Subcutaneous abdominal adipose tissue (tissue), 5 donors: ENCODE results near the gene SUMO3.

Source experiments
- H3K27ac ChIP-seq: one replicate; pipeline ENCODE4 v1.7.0; 2013; ENCODE audit warnings: low read depth, mild to moderate bottlenecking, inconsistent platforms, low read length, moderate library complexity
- H3K27me3 ChIP-seq, 5 donors: one replicate each; pipeline ENCODE4 v1.7.0; 2013; ENCODE audit warnings: low read length in 5 of 5, inconsistent platforms in 1 of 5; ENCODE audit not compliant: control insufficient read depth in 5 of 5, insufficient read depth in 4 of 5
- H3K36me3 ChIP-seq, 5 donors: one replicate each; pipeline ENCODE4 v1.7.0; 2013; ENCODE audit warnings: low read length in 5 of 5; ENCODE audit not compliant: control insufficient read depth in 5 of 5, insufficient read depth in 5 of 5
- H3K4me1 ChIP-seq, 5 donors: one replicate each; pipeline ENCODE4 v1.7.0; 2013; ENCODE audit warnings: low read length in 5 of 5, mild to moderate bottlenecking in 3 of 5, moderate library complexity in 1 of 5; ENCODE audit not compliant: control insufficient read depth in 5 of 5, insufficient read depth in 5 of 5
- H3K4me3 ChIP-seq, 5 donors: one replicate each; pipeline ENCODE4 v1.7.0; 2013; ENCODE audit warnings: low read length in 5 of 5, low read depth in 1 of 5
- H3K9ac ChIP-seq, 5 donors: one replicate each; pipeline ENCODE4 v1.7.0; 2013; ENCODE audit warnings: low read length in 5 of 5, mild to moderate bottlenecking in 4 of 5, moderate library complexity in 3 of 5
- H3K9me3 ChIP-seq, 5 donors: one replicate each; pipeline ENCODE4 v1.7.0; 2013; ENCODE audit warnings: low read length in 5 of 5; ENCODE audit not compliant: control insufficient read depth in 5 of 5
- donor health status: healthy.
- donor health status: healthy.
- donor health status: healthy.
- donor health status: healthy.
- donor health status: healthy.

The SUMO3 gene

GRCh38 chr21:44756423-44757185 lies 61.3 kb downstream of the SUMO3 start:
- Histone ChIP-seq H3K27me3 (peaks cover 0 to 15% (median 5%) of the 10 kb centered on the region in 5 donors), H3K9ac (no peak overlapping the region), H3K9me3 (peaks cover 0 to 6% (median 0%) of the 10 kb centered on the region in 5 donors), H3K4me3 (no peak overlapping the region), H3K27ac (no peak overlapping the region), H3K4me1 (peaks cover 0 to 28% (median 9%) of the 10 kb centered on the region in 5 donors), H3K36me3 (no peaks in the 10 kb centered on the region)
